Rectal smooth muscle tissue (tissue), 1 donor: ENCODE measurements around the gene RABL3.

ENCODE experiments used
- H3K27ac ChIP-seq: one replicate; pipeline ENCODE4 v1.7.0; 2013; ENCODE audit warnings: low read depth, low read length, inconsistent platforms
- H3K27me3 ChIP-seq: one replicate; pipeline ENCODE4 v1.7.0; 2013; ENCODE audit warnings: low read length; ENCODE audit not compliant: control insufficient read depth, insufficient read depth
- H3K36me3 ChIP-seq: one replicate; pipeline ENCODE4 v1.7.0; 2013; ENCODE audit warnings: low read length; ENCODE audit not compliant: control insufficient read depth, insufficient read depth
- H3K4me1 ChIP-seq: one replicate; pipeline ENCODE4 v1.7.0; 2013; ENCODE audit warnings: low read length; ENCODE audit not compliant: control insufficient read depth, insufficient read depth
- H3K4me3 ChIP-seq: one replicate; pipeline ENCODE4 v1.7.0; 2013; ENCODE audit warnings: low read length
- H3K9ac ChIP-seq: one replicate; pipeline ENCODE4 v1.7.0; 2013; ENCODE audit warnings: low read length

The RABL3 gene

GRCh38 chr3:120693439-120694171, 48.7 kb downstream of the RABL3 start:
- H3K4me3 ChIP-seq, result no peak overlapping the region
- H3K36me3 ChIP-seq, result no peaks in the 10 kb centered on the region
- no peak overlapping the region for H3K27ac ChIP-seq
- H3K27me3 ChIP-seq, result no peaks in the 10 kb centered on the region
- H3K4me1 ChIP-seq, result no peaks in the 10 kb centered on the region
- no peak overlapping the region for H3K9ac ChIP-seq

DNA sequence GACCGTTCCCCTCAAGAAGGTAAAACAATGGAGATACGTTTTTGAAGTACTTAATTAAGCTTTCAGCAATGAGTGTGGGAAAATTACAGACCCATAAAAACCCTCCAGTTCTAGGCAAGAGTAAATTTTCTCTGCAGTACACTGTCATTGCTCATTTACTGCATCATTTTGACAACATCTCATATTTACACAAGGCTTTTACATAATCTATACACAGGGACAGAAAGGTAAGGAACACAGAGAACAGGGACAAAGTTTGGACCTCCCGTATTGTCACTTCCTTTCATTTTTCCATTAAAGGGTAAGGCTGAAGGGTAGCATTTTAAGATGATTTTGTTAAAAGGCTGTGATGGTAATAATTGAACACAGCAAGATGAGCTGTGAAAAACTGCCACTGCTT, 52.9 kb downstream of the RABL3 start:
- H3K27ac ChIP-seq, result no peak overlapping the region

DNA sequence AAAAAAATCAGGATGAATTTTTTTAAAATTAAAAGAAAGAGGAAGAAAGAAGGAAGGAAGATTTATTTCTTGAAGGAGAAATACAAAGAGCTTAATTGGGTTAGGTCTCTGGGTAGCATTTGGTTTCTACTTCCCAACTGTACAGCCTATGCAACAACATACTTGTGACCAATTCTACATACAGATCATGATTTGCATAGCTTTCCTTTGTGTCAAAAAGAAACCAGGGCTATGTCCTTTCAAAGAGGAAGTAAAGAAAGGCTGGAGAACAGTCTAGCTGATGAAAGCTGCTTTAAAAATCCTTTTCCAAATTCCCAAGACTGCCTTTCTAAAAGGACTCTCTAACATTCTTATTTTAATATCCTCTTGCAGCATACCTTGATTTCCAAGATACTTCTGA, 54.2 kb downstream of the RABL3 start:
- no peak overlapping the region for H3K4me3 ChIP-seq
- no peaks in the 10 kb centered on the region for H3K27me3 ChIP-seq
- no peak overlapping the region for H3K9ac ChIP-seq
- no peaks in the 10 kb centered on the region for H3K4me1 ChIP-seq
- H3K36me3 ChIP-seq, result no peaks in the 10 kb centered on the region
- H3K27ac ChIP-seq, result no peak overlapping the region

More for the DNA sequence above, 52.9 kb downstream of the RABL3 start:
- Histone ChIP-seq H3K27me3 (no peaks in the 10 kb centered on the region), H3K4me3 (no peak overlapping the region), H3K4me1 (no peaks in the 10 kb centered on the region), H3K9ac (no peak overlapping the region), H3K36me3 (no peaks in the 10 kb centered on the region)

DNA sequence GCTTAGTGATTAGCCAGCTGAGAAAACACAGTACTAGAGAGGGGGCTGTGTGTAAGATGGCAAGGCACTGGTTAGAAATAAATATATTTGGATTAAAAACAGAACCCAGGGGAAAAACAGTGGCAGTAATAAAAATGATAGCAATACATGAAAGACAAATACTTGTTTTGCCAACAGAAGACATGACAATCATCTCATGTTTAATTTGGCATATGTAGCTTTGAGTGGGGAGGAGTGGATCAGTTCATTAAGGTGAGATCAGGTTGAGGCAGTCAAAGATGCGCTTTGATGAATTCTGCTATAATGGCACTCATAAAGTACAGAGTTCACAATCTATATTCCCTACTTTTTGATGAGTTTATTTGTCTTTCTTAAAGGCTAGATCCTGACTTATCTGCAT, 56.9 kb downstream of the RABL3 start:
- H3K4me1 ChIP-seq, result no peaks in the 10 kb centered on the region
- H3K27me3 ChIP-seq, result no peaks in the 10 kb centered on the region
- H3K9ac ChIP-seq, result no peak overlapping the region
- H3K4me3 ChIP-seq, result no peak overlapping the region
- no peak overlapping the region for H3K27ac ChIP-seq
- no peaks in the 10 kb centered on the region for H3K36me3 ChIP-seq

GRCh38 chr3:120684896-120685295, 57.4 kb downstream of the RABL3 start:
- H3K36me3 ChIP-seq, result no peaks in the 10 kb centered on the region
- H3K4me1 ChIP-seq, result no peaks in the 10 kb centered on the region
- H3K27ac ChIP-seq, result no peak overlapping the region
- no peak overlapping the region for H3K4me3 ChIP-seq
- no peak overlapping the region for H3K9ac ChIP-seq
- no peaks in the 10 kb centered on the region for H3K27me3 ChIP-seq

- Histone ChIP-seq H3K27me3 (no peaks in the 10 kb centered on the region), H3K27ac (no peak overlapping the region), H3K4me1 (no peaks in the 10 kb centered on the region), H3K4me3 (no peak overlapping the region), H3K36me3 (no peaks in the 10 kb centered on the region), H3K9ac (no peak overlapping the region)
These were observed 58.5 kb downstream of the RABL3 start for GRCh38 chr3:120683671-120684301.

DNA sequence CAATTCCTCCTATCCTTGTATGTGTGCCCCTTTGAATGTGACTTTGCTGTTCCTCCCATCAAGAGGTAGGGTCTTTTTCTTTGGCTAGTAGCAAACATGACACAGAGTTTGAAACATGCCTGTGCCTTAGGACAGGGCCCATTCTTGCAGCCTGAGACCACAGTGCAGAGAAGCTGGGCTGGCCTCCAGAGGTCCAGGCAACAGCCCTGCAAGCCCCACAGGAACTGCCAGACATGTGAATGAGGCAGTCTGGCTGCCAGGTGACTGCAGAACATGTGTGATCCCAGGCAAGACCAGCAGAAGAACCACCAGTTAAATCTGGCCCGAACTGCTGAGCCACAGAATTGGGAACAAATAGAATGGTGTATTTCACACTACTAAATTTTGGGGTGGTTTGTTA, 59.1 kb downstream of the RABL3 start:
- no peak overlapping the region for H3K9ac ChIP-seq
- no peaks in the 10 kb centered on the region for H3K27me3 ChIP-seq
- no peak overlapping the region for H3K27ac ChIP-seq
- H3K4me3 ChIP-seq, result no peak overlapping the region
- H3K36me3 ChIP-seq, result no peaks in the 10 kb centered on the region
- H3K4me1 ChIP-seq, result no peaks in the 10 kb centered on the region

DNA sequence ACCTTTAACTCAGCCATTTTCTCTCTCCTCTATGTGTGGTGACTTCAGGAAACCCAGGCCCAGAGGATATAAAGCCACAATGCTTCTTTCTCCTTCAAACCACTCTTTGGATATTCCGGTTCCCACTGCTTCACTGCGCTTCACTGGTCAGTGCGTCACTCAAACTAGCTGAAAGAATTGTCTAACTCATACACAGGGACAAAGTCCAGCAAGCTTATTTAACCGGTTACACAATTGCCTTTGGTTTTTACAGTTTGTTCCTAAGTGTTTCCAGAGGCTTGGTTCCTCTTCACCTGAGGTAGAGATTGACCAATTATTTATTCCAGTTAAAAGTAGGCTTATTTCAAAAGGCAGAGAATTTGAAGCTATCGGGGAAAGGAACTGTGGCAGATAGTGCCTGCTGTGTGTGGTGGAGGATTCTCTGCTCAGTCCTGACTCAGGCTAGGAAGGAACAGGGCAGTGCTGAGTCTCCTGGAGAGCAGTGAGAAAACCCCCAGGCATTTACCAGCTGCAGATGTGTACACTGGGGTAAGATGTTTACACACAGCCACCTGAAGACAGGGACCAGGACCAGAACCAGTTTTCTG, 60.1 kb downstream of the RABL3 start, which contains the start of gene HGD:
TSS of gene HGD (minus strand) at position 145 of the 587 bp plus-strand sequence. CDS start at position 17, 128 bp downstream.
- Histone ChIP-seq H3K36me3 (no peaks in the 10 kb centered on the region), H3K27me3 (no peaks in the 10 kb centered on the region), H3K9ac (no peak within 1 kb of the TSS), H3K4me1 (no peaks in the 10 kb centered on the region), H3K4me3 (peak within 1 kb of the TSS; percentile 28), H3K27ac (no peak within 1 kb of the TSS)

DNA sequence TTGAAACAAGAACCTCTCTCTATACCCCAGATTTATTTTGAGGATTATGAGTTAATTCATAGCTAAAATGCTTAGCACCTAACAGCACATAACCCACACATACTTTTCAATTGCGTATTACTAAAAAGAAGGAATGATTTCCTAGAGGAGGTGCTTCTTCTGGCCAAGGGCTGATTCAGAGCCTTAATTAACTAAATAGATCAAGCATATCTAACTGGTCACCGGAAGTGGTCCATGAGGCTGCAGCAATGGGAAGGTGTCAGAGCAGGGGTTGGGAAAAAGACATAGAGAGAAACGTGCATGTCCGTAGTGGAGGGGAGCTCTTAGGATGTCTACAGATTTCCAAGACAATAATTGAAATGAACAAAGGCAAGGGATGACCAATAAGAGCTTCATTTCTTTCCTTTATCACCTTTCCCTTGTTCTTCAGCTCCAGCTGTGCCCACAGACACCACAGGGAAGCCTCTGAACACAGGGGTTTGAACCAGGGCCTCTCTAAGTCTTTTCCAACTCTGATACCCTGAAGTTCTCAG, 60.7 kb downstream of the RABL3 start:
- Histone ChIP-seq H3K27me3 (no peaks in the 10 kb centered on the region), H3K4me1 (no peaks in the 10 kb centered on the region), H3K27ac (no peak overlapping the region), H3K4me3 (peak overlapping the region; percentile 28), H3K36me3 (no peaks in the 10 kb centered on the region), H3K9ac (no peak overlapping the region)

- Histone ChIP-seq H3K4me3 (no peak overlapping the region), H3K27me3 (no peaks in the 10 kb centered on the region), H3K9ac (no peak overlapping the region), H3K4me1 (no peaks in the 10 kb centered on the region), H3K36me3 (no peaks in the 10 kb centered on the region), H3K27ac (no peak overlapping the region)
These were observed 61.3 kb downstream of the RABL3 start for GRCh38 chr3:120681018-120681417.

DNA sequence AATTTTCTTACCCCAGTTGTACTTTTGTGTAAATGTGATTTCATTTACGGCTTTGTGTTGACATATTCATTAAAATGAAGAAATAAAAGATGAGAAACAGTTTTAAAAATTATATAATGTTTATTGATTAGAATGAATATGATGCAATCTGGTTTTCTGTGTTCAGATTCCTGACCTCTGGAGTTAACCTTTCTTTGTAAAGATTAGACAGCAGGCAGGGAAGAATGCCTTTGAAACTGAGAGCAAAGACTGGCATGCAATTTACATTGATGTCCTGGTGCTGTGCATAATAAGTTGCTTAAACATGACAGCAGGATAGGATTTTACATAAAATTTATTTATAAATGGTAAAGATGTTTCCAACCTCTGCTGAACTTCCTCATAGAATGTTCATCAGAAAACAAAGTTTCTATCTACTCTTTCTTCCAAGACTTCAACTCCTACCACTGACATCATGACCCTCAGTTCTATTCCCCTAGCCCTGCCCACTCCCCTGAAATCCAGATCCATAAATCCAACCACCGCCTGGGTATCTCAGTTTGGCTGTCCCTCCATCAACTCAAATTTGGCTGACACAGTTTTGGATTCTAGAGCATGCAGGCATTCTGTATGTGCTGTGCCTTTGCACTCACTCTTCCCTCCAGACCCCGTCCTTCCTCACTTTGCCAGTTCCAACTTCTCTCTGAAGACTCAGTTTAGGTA, 62.0 kb downstream of the RABL3 start:
- H3K4me3 ChIP-seq, result no peak overlapping the region
- no peak overlapping the region for H3K9ac ChIP-seq
- H3K27me3 ChIP-seq, result no peaks in the 10 kb centered on the region
- no peaks in the 10 kb centered on the region for H3K4me1 ChIP-seq
- no peaks in the 10 kb centered on the region for H3K36me3 ChIP-seq
- no peak overlapping the region for H3K27ac ChIP-seq

- Histone ChIP-seq H3K36me3 (no peaks in the 10 kb centered on the region), H3K4me3 (no peak overlapping the region), H3K4me1 (no peaks in the 10 kb centered on the region), H3K27ac (no peak overlapping the region), H3K9ac (no peak overlapping the region), H3K27me3 (no peaks in the 10 kb centered on the region)
These were observed 63.3 kb downstream of the RABL3 start for GRCh38 chr3:120678984-120679383.
